Limb (tissue), 2 donors: ENCODE results near the gene LONP1.
A peak's percentile ranks its signal among the peaks of the same experiment; 100 is the strongest.

Source experiments
- DNase-seq, 2 donors: peaks; one replicate each; pipeline ENCODE4 v3.0.0-alpha.2; 2016; ENCODE audit errors: extremely low spot score in 2 of 2

LONP1 gene

GRCh38 chr19:5679289-5680083, 40.5 kb downstream of the LONP1 start:
- no peak for DNase-seq

GRCh38 chr19:5678071-5678718, 41.8 kb downstream of the LONP1 start:
- DNase-seq, result no peak

GRCh38 chr19:5677580-5677979, 42.4 kb downstream of the LONP1 start:
- no peak for DNase-seq

GRCh38 chr19:5677136-5677535, 42.8 kb downstream of the LONP1 start:
- no peak for DNase-seq

- peak in 1 of 2 donors; percentile 32 for DNase-seq
Measured at GRCh38 chr19:5676772-5677105, 43.2 kb downstream of the LONP1 start.

GRCh38 chr19:5676105-5676771, 43.7 kb downstream of the LONP1 start:
- DNase-seq, result no peak

GRCh38 chr19:5674714-5675113, 45.2 kb downstream of the LONP1 start:
- no peak for DNase-seq

GRCh38 chr19:5673752-5674151, 46.2 kb downstream of the LONP1 start:
- DNase-seq, result no peak

GRCh38 chr19:5672708-5673459, 47.1 kb downstream of the LONP1 start:
- no peak for DNase-seq

- no peak for DNase-seq
Measured at GRCh38 chr19:5671600-5671999, 48.3 kb downstream of the LONP1 start.

- DNase-seq, result no peak
Measured at GRCh38 chr19:5669212-5669611, 50.7 kb downstream of the LONP1 start.

- no peak for DNase-seq
Measured at GRCh38 chr19:5667751-5668271, 52.1 kb downstream of the LONP1 start.

- no peak for DNase-seq
Measured at GRCh38 chr19:5666921-5667610, 52.9 kb downstream of the LONP1 start.

- DNase-seq, result no peak
Measured at GRCh38 chr19:5665781-5666513, 54.0 kb downstream of the LONP1 start.

- DNase-seq, result no peak
Measured at GRCh38 chr19:5664515-5664914, 55.4 kb downstream of the LONP1 start.

GRCh38 chr19:5663904-5664303, 56.0 kb downstream of the LONP1 start:
- DNase-seq, result no peak

- DNase-seq, result no peak
Measured at GRCh38 chr19:5661483-5661882, 58.5 kb downstream of the LONP1 start.

GRCh38 chr19:5655412-5655811, 64.5 kb downstream of the LONP1 start:
- DNase-seq, result no peak

- no peak for DNase-seq
Measured at GRCh38 chr19:5654931-5655330, 65.0 kb downstream of the LONP1 start.

- no peak for DNase-seq
Measured at GRCh38 chr19:5652261-5652660, 67.7 kb downstream of the LONP1 start.
